ENCODE results near the gene TAOK2. TPM values are rescaled to one million over a fixed set of nuclear protein-coding genes. Genes with fewer than 3 reads are reported as not detected.

The TAOK2 gene
- total RNA-seq, 1 donor from 2014 or later, result 50.0 TPM

- Mint-ChIP-seq H3K9me3 (ENCODE audit: low read depth) (no peaks in the 10 kb centered on the region), H3K4me3 (ENCODE audit: unreplicated experiment) (peak overlapping the region; percentile 94), H3K36me3 (ENCODE audit: low read depth) (peaks cover 21% of the 10 kb centered on the region), H3K4me1 (ENCODE audit: low read depth) (peaks cover 34% of the 10 kb centered on the region), H3K27me3 (ENCODE audit: low read depth) (no peaks in the 10 kb centered on the region), H3K27ac (ENCODE audit: unreplicated experiment) (peak overlapping the region; percentile 86)
- TF ChIP-seq CTCF (IDR thresholded peaks at IDR 0.05), result no peak
- no peak for DNase-seq (ENCODE audit: low spot score)
Observed at GRCh38 chr16:29975811-29976511, 2.3 kb downstream of the TAOK2 start.

DNA sequence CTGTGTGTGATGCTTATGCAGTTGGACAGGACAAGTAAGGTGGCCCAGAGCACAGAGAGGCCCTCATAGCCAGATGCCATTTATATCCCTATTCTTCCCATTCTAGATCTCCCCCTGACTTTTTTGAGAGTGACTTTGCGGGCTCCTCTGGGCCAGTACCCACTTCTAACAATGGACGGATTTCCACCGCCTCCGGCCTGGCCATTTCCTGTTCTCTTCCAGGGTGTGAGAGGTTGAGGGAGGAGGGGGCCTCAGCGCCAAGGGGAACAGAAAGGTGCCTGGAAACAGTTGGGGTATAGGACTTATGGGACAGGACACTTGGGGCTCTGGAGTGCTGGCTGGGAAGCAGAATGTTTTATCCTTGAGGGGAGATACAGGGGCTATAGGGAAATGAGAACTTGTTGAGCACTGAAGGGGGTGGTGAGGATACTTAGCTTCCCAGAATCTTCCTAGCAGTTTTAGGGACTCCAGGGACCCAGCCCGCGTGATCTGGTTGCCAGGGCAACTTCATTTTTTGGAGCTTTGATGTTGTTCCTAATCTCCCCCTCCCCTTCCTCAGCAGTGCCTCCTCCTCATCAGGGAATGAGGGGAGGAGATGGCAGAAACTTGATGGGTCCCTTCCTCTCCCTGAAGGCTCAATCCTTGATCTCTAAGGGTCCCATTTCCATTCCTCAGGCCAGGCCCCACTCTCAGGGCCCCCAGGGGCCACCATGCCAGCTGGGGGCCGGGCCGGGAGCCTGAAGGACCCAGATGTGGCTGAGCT, 3.6 kb downstream of the TAOK2 start:
- H3K27me3 Mint-ChIP-seq (ENCODE audit: low read depth), result no peaks in the 10 kb centered on the region
- H3K36me3 Mint-ChIP-seq (ENCODE audit: low read depth), result peaks cover 23% of the 10 kb centered on the region
- H3K4me3 Mint-ChIP-seq (ENCODE audit: unreplicated experiment), result no peak overlapping the region
- H3K27ac Mint-ChIP-seq (ENCODE audit: unreplicated experiment), result no peak overlapping the region
- peaks cover 34% of the 10 kb centered on the region for H3K4me1 Mint-ChIP-seq (ENCODE audit: low read depth)
- H3K9me3 Mint-ChIP-seq (ENCODE audit: low read depth), result no peaks in the 10 kb centered on the region
- DNase-seq (ENCODE audit: low spot score), result no peak
- no peak for TF ChIP-seq CTCF (IDR thresholded peaks at IDR 0.05)

- Mint-ChIP-seq H3K27me3 (ENCODE audit: low read depth) (no peaks in the 10 kb centered on the region), H3K4me1 (ENCODE audit: low read depth) (peaks cover 33% of the 10 kb centered on the region), H3K4me3 (ENCODE audit: unreplicated experiment) (no peak overlapping the region), H3K9me3 (ENCODE audit: low read depth) (no peaks in the 10 kb centered on the region), H3K36me3 (ENCODE audit: low read depth) (peaks cover 30% of the 10 kb centered on the region), H3K27ac (ENCODE audit: unreplicated experiment) (no peak overlapping the region)
- TF ChIP-seq CTCF (IDR thresholded peaks at IDR 0.05), result no peak
- DNase-seq (ENCODE audit: low spot score), result no peak
Observed at GRCh38 chr16:29978081-29978480, 4.4 kb downstream of the TAOK2 start.

GRCh38 chr16:29978564-29979270, 5.0 kb downstream of the TAOK2 start:
- TF ChIP-seq CTCF (IDR thresholded peaks at IDR 0.05), result no peak
- peaks cover 29% of the 10 kb centered on the region for H3K4me1 Mint-ChIP-seq (ENCODE audit: low read depth)
- H3K27ac Mint-ChIP-seq (ENCODE audit: unreplicated experiment), result no peak overlapping the region
- no peak for DNase-seq (ENCODE audit: low spot score)
- H3K27me3 Mint-ChIP-seq (ENCODE audit: low read depth), result no peaks in the 10 kb centered on the region
- H3K9me3 Mint-ChIP-seq (ENCODE audit: low read depth), result no peaks in the 10 kb centered on the region
- no peak overlapping the region for H3K4me3 Mint-ChIP-seq (ENCODE audit: unreplicated experiment)
- H3K36me3 Mint-ChIP-seq (ENCODE audit: low read depth), result peaks cover 35% of the 10 kb centered on the region

All from chondrocyte (in vitro differentiated cells).